SH-SY5Y (cell line): ENCODE measurements around the gene SAMD4A.

ENCODE experiments used
- GATA2 ChIP-seq: IDR thresholded peaks from 2 replicates; pipeline ENCODE4 v1.6.1; 2011; ENCODE audit warnings: mild to moderate bottlenecking, low read depth, low read length
- GATA3 ChIP-seq: IDR thresholded peaks from 2 replicates; pipeline ENCODE4 v1.6.1; 2011; ENCODE audit warnings: low read depth, mild to moderate bottlenecking, low read length, moderate library complexity

DNA sequence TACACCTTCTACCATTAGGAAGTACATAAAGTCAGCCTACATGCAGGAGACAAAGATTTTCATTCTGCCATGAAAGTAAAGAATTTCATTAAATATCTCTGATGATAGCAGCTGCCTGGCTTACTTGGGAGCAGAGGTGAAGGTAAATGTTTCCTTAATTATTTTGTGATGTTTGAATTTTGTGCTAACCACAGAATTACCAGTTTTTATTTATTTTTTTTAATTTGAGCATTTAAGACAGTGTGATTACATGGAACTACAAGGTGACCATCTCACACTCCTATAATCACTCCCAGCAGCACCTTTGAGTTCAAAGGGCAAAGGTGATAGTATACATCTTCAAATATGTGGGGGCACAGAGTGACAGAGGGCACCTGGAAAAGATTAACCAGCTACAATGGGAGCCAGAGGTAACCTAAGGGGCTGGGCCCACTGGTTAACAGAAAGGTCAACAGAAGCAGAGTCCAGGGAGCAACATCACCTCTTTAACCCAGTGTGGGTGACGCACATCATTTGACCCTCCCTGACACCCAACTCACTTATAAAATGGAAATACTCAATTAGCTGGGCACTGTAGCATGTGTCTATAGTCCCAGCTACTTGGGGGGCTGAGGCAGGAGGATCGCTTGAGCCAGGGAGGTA is 270.7 kb downstream of the SAMD4A start:
- TF ChIP-seq GATA2: no peak
- TF ChIP-seq GATA3: no peak
